Measurements from ENCODE around the gene DOK5.

Gene DOK5

DNA sequence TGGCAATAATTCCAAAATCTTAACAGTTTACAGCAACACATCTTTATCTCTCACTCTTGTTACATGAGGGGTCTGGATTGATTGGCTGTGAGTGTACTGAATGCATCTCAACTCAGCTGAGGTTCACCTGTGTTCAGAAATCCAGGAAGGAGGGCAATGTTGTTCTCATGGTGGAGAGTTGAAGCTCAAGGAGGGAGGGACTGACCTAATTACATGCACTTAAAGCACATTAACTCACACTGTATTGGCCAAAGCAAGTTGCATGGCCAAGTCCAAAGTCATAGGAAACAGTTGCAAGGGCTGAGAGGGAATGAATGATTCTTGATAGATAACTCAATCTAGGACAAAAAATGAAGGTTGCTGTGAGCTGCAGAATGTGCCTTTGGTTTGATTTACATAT, 102.2 kb downstream of the DOK5 start:
- DNase-seq (ENCODE audit: low read depth): no peak
- no peak for TF ChIP-seq CTCF (IDR thresholded peaks at IDR 0.05; ENCODE audit: low read length, missing control alignments)

DNA sequence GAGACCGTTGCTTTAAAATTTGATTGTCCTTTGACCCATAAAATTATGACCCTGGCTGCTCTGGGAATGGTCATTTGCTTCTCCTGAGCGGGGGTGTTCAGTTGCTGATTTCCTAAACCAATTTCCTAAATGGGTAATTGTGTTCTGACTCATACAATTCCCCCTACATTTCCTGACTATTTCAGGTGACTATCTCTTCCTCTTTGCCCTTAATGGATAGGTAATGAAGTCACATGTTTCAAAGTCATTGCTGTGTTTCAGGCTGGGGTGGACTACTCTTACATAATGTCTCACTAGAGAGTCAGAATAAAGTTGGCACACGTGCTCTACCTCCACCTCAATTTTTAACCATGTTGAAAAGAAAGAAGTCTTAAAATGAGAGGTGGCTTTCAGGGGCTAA, 109.8 kb downstream of the DOK5 start:
- DNase-seq (ENCODE audit: low read depth): no peak
- TF ChIP-seq CTCF (IDR thresholded peaks at IDR 0.05; ENCODE audit: low read length, missing control alignments): no peak

More for the DNA sequence above, 102.2 kb downstream of the DOK5 start:
- H3K4me3 ChIP-seq (replicated peaks; ENCODE audit: low read depth, low read length): no peak overlapping the region

GRCh38 chr20:54587408-54587807, 112.0 kb downstream of the DOK5 start:
- DNase-seq (ENCODE audit: low read depth): no peak
- no peak for TF ChIP-seq CTCF (IDR thresholded peaks at IDR 0.05; ENCODE audit: low read length, missing control alignments)
- no peak overlapping the region for H3K4me3 ChIP-seq (replicated peaks; ENCODE audit: low read depth, low read length)

More for the DNA sequence above, 109.8 kb downstream of the DOK5 start:
- no peak overlapping the region for H3K4me3 ChIP-seq (replicated peaks; ENCODE audit: low read depth, low read length)

DNA sequence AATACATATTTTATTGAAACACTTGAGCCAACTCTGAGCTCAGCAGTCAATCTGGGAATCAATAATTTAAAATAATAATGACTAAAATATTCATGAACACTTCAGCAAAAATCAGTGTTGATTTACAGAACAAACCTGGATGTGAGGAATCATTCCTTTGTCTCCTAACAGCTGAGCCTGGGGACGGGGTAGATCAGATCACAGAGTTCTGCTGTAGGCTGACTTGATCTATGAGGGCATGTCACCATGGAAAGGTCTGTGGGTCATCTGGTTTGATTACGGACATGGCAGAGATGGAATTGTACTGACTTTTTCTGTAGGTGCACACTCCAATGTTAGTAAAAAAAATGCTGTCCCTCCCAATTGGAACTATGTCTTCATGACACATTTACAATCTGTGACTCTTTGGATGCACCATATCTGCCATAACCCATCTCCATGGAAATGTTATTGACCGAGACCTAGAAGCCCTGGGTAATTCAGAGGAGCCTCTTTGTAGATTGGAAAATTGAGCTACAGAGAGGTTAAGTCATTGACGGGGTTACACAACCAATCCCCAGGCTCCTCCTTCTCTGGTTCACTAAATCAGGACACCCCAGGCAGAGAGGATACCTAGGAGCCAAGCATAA, 114.1 kb downstream of the DOK5 start:
- no peak for DNase-seq (ENCODE audit: low read depth)
- TF ChIP-seq CTCF (IDR thresholded peaks at IDR 0.05; ENCODE audit: low read length, missing control alignments): no peak
- no peak overlapping the region for H3K4me3 ChIP-seq (replicated peaks; ENCODE audit: low read depth, low read length)

DNA sequence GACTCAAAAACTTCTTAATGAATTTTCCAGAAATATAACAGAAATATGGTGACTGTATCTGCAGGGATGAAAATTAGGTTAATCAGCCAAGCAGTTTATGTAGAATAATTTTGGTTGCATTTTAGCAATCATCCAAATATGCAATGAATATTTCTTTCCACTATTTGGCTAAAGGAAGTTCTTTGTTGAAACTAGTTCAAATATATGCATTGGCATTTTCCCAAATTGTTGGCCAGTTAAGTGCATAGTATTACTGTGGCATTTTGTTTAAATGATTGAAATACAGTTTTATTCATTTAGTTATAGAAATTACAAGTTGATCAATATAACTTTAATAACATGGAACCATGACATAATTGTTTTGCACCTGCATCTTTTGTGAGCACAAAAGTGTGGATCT, 115.5 kb downstream of the DOK5 start:
- no peak for DNase-seq (ENCODE audit: low read depth)
- H3K4me3 ChIP-seq (replicated peaks; ENCODE audit: low read depth, low read length): no peak overlapping the region
- TF ChIP-seq CTCF (IDR thresholded peaks at IDR 0.05; ENCODE audit: low read length, missing control alignments): no peak

GRCh38 chr20:54596651-54597050, 121.3 kb downstream of the DOK5 start:
- TF ChIP-seq CTCF (IDR thresholded peaks at IDR 0.05; ENCODE audit: low read length, missing control alignments): no peak
- DNase-seq (ENCODE audit: low read depth): no peak
- H3K4me3 ChIP-seq (replicated peaks; ENCODE audit: low read depth, low read length): no peak overlapping the region

GRCh38 chr20:54598352-54598751, 123.0 kb downstream of the DOK5 start:
- no peak for TF ChIP-seq CTCF (IDR thresholded peaks at IDR 0.05; ENCODE audit: low read length, missing control alignments)
- DNase-seq (ENCODE audit: low read depth): no peak
- H3K4me3 ChIP-seq (replicated peaks; ENCODE audit: low read depth, low read length): no peak overlapping the region
